DND-41 (cell line): Measurements from ENCODE around the gene BMP15.

Experiments used
- ATAC-seq: fragments of 200-7000 bp; cut with Tn5 transposase; 3 replicates; pipeline ENCODE4 v1.9.1; 2021; ENCODE audit warnings: low read depth; ENCODE audit not compliant: insufficient read depth
- DNase-seq: peaks from one replicate; pipeline ENCODE4 v3.0.0-alpha.2; 2020
- H2AFZ ChIP-seq: 2 replicates; pipeline ENCODE4 v1.6.0; 2012; ENCODE audit warnings: low read depth, low read length
- H3K27ac ChIP-seq: 2 replicates; pipeline ENCODE4 v1.5.1; 2012; ENCODE audit warnings: low read length, inconsistent platforms
- H3K27me3 ChIP-seq: fragments of 200-600 bp; sonication (generic); 2 replicates; pipeline ENCODE4 v1.6.0; 2012; ENCODE audit warnings: low read length, mild to moderate bottlenecking, inconsistent platforms; ENCODE audit not compliant: insufficient read depth, poor library complexity
- H3K36me3 ChIP-seq: 2 replicates; pipeline ENCODE4 v1.5.1; 2012; ENCODE audit warnings: low read length, inconsistent platforms; ENCODE audit not compliant: insufficient read depth
- H3K4me1 ChIP-seq: 2 replicates; pipeline ENCODE4 v1.5.1; 2012; ENCODE audit warnings: mild to moderate bottlenecking, low read length; ENCODE audit not compliant: insufficient read depth
- H3K4me2 ChIP-seq: 2 replicates; pipeline ENCODE4 v1.6.0; 2012; ENCODE audit warnings: mild to moderate bottlenecking, moderate library complexity, low read length, inconsistent platforms; ENCODE audit not compliant: insufficient read depth
- H3K4me3 ChIP-seq, 2 experiments: fragments of 200-600 bp in 1 of 2; shearing (Covaris generic) in 1 of 2; 2 replicates each; pipeline ENCODE4 v1.5.1; 2012 to 2016; ENCODE audit warnings: inconsistent platforms in 2 of 2, low read length in 2 of 2, mild to moderate bottlenecking in 2 of 2, low read depth in 1 of 2, moderate library complexity in 1 of 2
- H3K79me2 ChIP-seq: 2 replicates; pipeline ENCODE4 v1.6.0; 2012; ENCODE audit warnings: low read length, inconsistent platforms; ENCODE audit not compliant: insufficient read depth
- H3K9ac ChIP-seq: 2 replicates; pipeline ENCODE4 v1.6.0; 2012; ENCODE audit warnings: low read depth, mild to moderate bottlenecking, inconsistent platforms, low read length, moderate library complexity
- H3K9me3 ChIP-seq: 2 replicates; pipeline ENCODE4 v1.5.1; 2012; ENCODE audit warnings: low read length, moderate library complexity, mild to moderate bottlenecking, inconsistent platforms; ENCODE audit not compliant: insufficient read depth, severe bottlenecking
- H4K20me1 ChIP-seq: 2 replicates; pipeline ENCODE4 v1.6.0; 2012; ENCODE audit warnings: low read length; ENCODE audit not compliant: insufficient read depth
- CTCF ChIP-seq: IDR thresholded peaks from 2 replicates; pipeline ENCODE4 v1.5.1; 2012; ENCODE audit warnings: borderline replicate concordance, low read length, moderate library complexity, mild to moderate bottlenecking; ENCODE audit not compliant: poor library complexity, severe bottlenecking; ENCODE audit errors: extremely low read depth
- EZH2 ChIP-seq: IDR thresholded peaks from 3 replicates; pipeline ENCODE4 v1.6.1; 2012; ENCODE audit warnings: borderline replicate concordance, low read depth, mild to moderate bottlenecking, moderate library complexity, low read length, inconsistent platforms; ENCODE audit not compliant: severe bottlenecking

The BMP15 gene

GRCh38 chrX:50874876-50875275 is 35.7 kb upstream of the BMP15 start:
- Histone ChIP-seq H4K20me1 (no peaks in the 10 kb centered on the region), H3K9me3 (no peaks in the 10 kb centered on the region), H3K27me3 (no peaks in the 10 kb centered on the region), H3K27ac (no peak overlapping the region), H3K4me2 (no peak overlapping the region), H3K4me1 (no peaks in the 10 kb centered on the region), H3K9ac (no peak overlapping the region), H3K4me3 (no peak overlapping the region), H3K36me3 (no peaks in the 10 kb centered on the region), H2AFZ (no peak overlapping the region), H3K79me2 (no peaks in the 10 kb centered on the region)
- TF ChIP-seq EZH2 (no peak), CTCF (no peak)
- ATAC-seq (no peak), DNase-seq (no peak)

GRCh38 chrX:50876551-50876950 is 34.0 kb upstream of the BMP15 start:
- H3K4me1 ChIP-seq = no peaks in the 10 kb centered on the region
- no peak overlapping the region for H3K4me3 ChIP-seq
- H4K20me1 ChIP-seq = no peaks in the 10 kb centered on the region
- H3K36me3 ChIP-seq = no peaks in the 10 kb centered on the region
- no peaks in the 10 kb centered on the region for H3K9me3 ChIP-seq
- H3K9ac ChIP-seq = no peak overlapping the region
- no peak overlapping the region for H3K27ac ChIP-seq
- no peak overlapping the region for H3K4me2 ChIP-seq
- DNase-seq (no peak), ATAC-seq (no peak)
- TF ChIP-seq CTCF (no peak), EZH2 (no peak)
- no peaks in the 10 kb centered on the region for H3K79me2 ChIP-seq
- H3K27me3 ChIP-seq = no peaks in the 10 kb centered on the region
- no peak overlapping the region for H2AFZ ChIP-seq

- H3K36me3 ChIP-seq = no peaks in the 10 kb centered on the region
- no peaks in the 10 kb centered on the region for H3K4me1 ChIP-seq
- H4K20me1 ChIP-seq = no peaks in the 10 kb centered on the region
- TF ChIP-seq CTCF (no peak), EZH2 (no peak)
- H3K79me2 ChIP-seq = no peaks in the 10 kb centered on the region
- ATAC-seq (no peak), DNase-seq (no peak)
- H2AFZ ChIP-seq = no peak overlapping the region
- H3K9ac ChIP-seq = no peak overlapping the region
- H3K4me2 ChIP-seq = no peak overlapping the region
- H3K27ac ChIP-seq = no peak overlapping the region
- no peaks in the 10 kb centered on the region for H3K27me3 ChIP-seq
- H3K4me3 ChIP-seq = no peak overlapping the region
- H3K9me3 ChIP-seq = no peaks in the 10 kb centered on the region
These were observed 33.2 kb upstream of the BMP15 start for GRCh38 chrX:50877310-50877709.

- H3K4me3 ChIP-seq = no peak overlapping the region
- H3K4me2 ChIP-seq = no peak overlapping the region
- H3K27me3 ChIP-seq = no peaks in the 10 kb centered on the region
- no peaks in the 10 kb centered on the region for H3K9me3 ChIP-seq
- ATAC-seq (no peak), DNase-seq (no peak)
- no peaks in the 10 kb centered on the region for H3K79me2 ChIP-seq
- no peaks in the 10 kb centered on the region for H3K4me1 ChIP-seq
- H3K27ac ChIP-seq = no peak overlapping the region
- no peak overlapping the region for H2AFZ ChIP-seq
- TF ChIP-seq EZH2 (no peak), CTCF (no peak)
- no peak overlapping the region for H3K9ac ChIP-seq
- no peaks in the 10 kb centered on the region for H3K36me3 ChIP-seq
- H4K20me1 ChIP-seq = no peaks in the 10 kb centered on the region
These were observed 29.5 kb upstream of the BMP15 start for GRCh38 chrX:50881028-50881427.
